H9 (cell line): Measurements from ENCODE around the gene FBXL7. TPM values are rescaled to one million over a fixed set of nuclear protein-coding genes. Genes with fewer than 3 reads are reported as not detected.

Experiments
- DNase-seq: peaks from one replicate; pipeline ENCODE4 v3.0.0-alpha.2; 2017
- H2AFZ ChIP-seq: one replicate; pipeline ENCODE4 v1.6.1; 2013; ENCODE audit warnings: mild to moderate bottlenecking, low read length, control low read depth, moderate library complexity
- H2AK5ac ChIP-seq: 2 replicates; pipeline ENCODE4 v1.6.1; 2013; ENCODE audit warnings: low read length, control low read depth, mixed read lengths; ENCODE audit not compliant: insufficient read length
- H2BK120ac ChIP-seq: one replicate; pipeline ENCODE4 v1.6.1; 2013; ENCODE audit warnings: low read depth, mild to moderate bottlenecking, low read length, control low read depth, inconsistent platforms; ENCODE audit not compliant: poor library complexity, severe bottlenecking
- H2BK12ac ChIP-seq: 2 replicates; pipeline ENCODE4 v1.6.1; 2013; ENCODE audit warnings: low read length, control low read depth, mixed read lengths, low read depth; ENCODE audit not compliant: insufficient read length
- H2BK15ac ChIP-seq: 2 replicates; pipeline ENCODE4 v1.6.1; 2013; ENCODE audit warnings: low read depth, low read length, control low read depth
- H2BK20ac ChIP-seq: one replicate; pipeline ENCODE4 v1.6.1; 2013; ENCODE audit warnings: low read depth, mild to moderate bottlenecking, low read length, control low read depth, inconsistent platforms; ENCODE audit not compliant: poor library complexity, severe bottlenecking
- H2BK5ac ChIP-seq: 2 replicates; pipeline ENCODE4 v1.6.1; 2013; ENCODE audit warnings: low read length, control low read depth, mixed read lengths; ENCODE audit not compliant: insufficient read length
- H3K14ac ChIP-seq: 2 replicates; pipeline ENCODE4 v1.6.1; 2013; ENCODE audit warnings: low read length, control low read depth; ENCODE audit not compliant: insufficient read depth
- H3K18ac ChIP-seq: 2 replicates; pipeline ENCODE4 v1.6.1; 2013; ENCODE audit warnings: low read depth, mild to moderate bottlenecking, mixed read lengths, low read length, control low read depth; ENCODE audit not compliant: insufficient read length
- H3K23ac ChIP-seq: 2 replicates; pipeline ENCODE4 v1.6.1; 2013; ENCODE audit warnings: low read length, control low read depth, mixed read lengths, low read depth; ENCODE audit not compliant: insufficient read length
- H3K23me2 ChIP-seq: 2 replicates; pipeline ENCODE4 v1.6.1; 2013; ENCODE audit warnings: low read depth, mild to moderate bottlenecking, mixed read lengths, low read length, control low read depth; ENCODE audit not compliant: insufficient read length, poor library complexity, severe bottlenecking
- H3K27ac ChIP-seq: 2 replicates; pipeline ENCODE4 v1.5.1; 2013; ENCODE audit warnings: low read length, control low read depth, mixed read lengths, low read depth; ENCODE audit not compliant: insufficient read length
- H3K27me3 ChIP-seq: 2 replicates; pipeline ENCODE4 v1.6.1; 2013; ENCODE audit warnings: low read length, control low read depth, inconsistent platforms; ENCODE audit not compliant: insufficient read depth
- H3K4ac ChIP-seq: 2 replicates; pipeline ENCODE4 v1.6.1; 2013; ENCODE audit warnings: low read depth, mild to moderate bottlenecking, control low read depth, inconsistent platforms, low read length, moderate library complexity
- H3K4me1 ChIP-seq: 2 replicates; pipeline ENCODE4 v1.6.1; 2013; ENCODE audit warnings: low read length, control low read depth, inconsistent platforms; ENCODE audit not compliant: insufficient read depth
- H3K4me2 ChIP-seq: 2 replicates; pipeline ENCODE4 v1.6.1; 2013; ENCODE audit warnings: low read length, control low read depth, mixed read lengths; ENCODE audit not compliant: insufficient read length, insufficient read depth
- H3K56ac ChIP-seq: 2 replicates; pipeline ENCODE4 v1.6.1; 2013; ENCODE audit warnings: low read depth, mild to moderate bottlenecking, mixed read lengths, low read length, control low read depth; ENCODE audit not compliant: insufficient read length
- H3K79me1 ChIP-seq: 2 replicates; pipeline ENCODE4 v1.6.1; 2013; ENCODE audit warnings: low read depth, mild to moderate bottlenecking, moderate library complexity, low read length, control low read depth, inconsistent platforms; ENCODE audit not compliant: insufficient read depth, poor library complexity, severe bottlenecking
- H3K79me2 ChIP-seq: 2 replicates; pipeline ENCODE4 v1.6.1; 2013; ENCODE audit warnings: low read length, control low read depth, inconsistent platforms; ENCODE audit not compliant: insufficient read depth
- H3K9ac ChIP-seq: 2 replicates; pipeline ENCODE4 v1.6.1; 2013; ENCODE audit warnings: low read length, control low read depth, mixed read lengths; ENCODE audit not compliant: insufficient read length; ENCODE audit errors: extremely low read depth
- H3K9me3 ChIP-seq: one replicate; pipeline ENCODE4 v1.6.1; 2013; ENCODE audit warnings: low read depth, low read length, inconsistent platforms; ENCODE audit not compliant: control insufficient read depth
- H3T11ph ChIP-seq: one replicate; pipeline ENCODE4 v1.6.1; 2013; ENCODE audit warnings: mild to moderate bottlenecking, low read length, control low read depth, inconsistent platforms
- H4K20me1 ChIP-seq: one replicate; pipeline ENCODE4 v1.6.1; 2013; ENCODE audit not compliant: control insufficient read depth, insufficient read length, insufficient read depth
- H4K5ac ChIP-seq: 2 replicates; pipeline ENCODE4 v1.6.1; 2013; ENCODE audit warnings: low read depth, mild to moderate bottlenecking, mixed read lengths, low read length, control low read depth; ENCODE audit not compliant: insufficient read length
- H4K8ac ChIP-seq: replicated peaks from 2 replicates; pipeline ENCODE4 v1.6.1; 2013; ENCODE audit warnings: low read length, control low read depth, mixed read lengths, low read depth; ENCODE audit not compliant: insufficient read length
- H4K91ac ChIP-seq: 2 replicates; pipeline ENCODE4 v1.6.1; 2013; ENCODE audit warnings: low read depth, mild to moderate bottlenecking, moderate library complexity, mixed read lengths, low read length, control low read depth; ENCODE audit not compliant: insufficient read length
- H3K27ac Mint-ChIP-seq, 3 experiments: 2 replicates in 2 of 3; 3 replicates in 1 of 3; pipeline ENCODE4 v1.8.0; 2020 to 2021; ENCODE audit warnings: mixed read lengths in 3 of 3, mild to moderate bottlenecking in 1 of 3, moderate library complexity in 1 of 3
- H3K27me3 Mint-ChIP-seq: 2 replicates; pipeline ENCODE4 v1.8.0; 2021; ENCODE audit warnings: low read depth, mild to moderate bottlenecking, moderate library complexity, mixed read lengths
- H3K36me3 Mint-ChIP-seq, 3 experiments: 2 replicates in 2 of 3; 3 replicates in 1 of 3; pipeline ENCODE4 v1.8.0; 2020 to 2021; ENCODE audit warnings: low read depth in 3 of 3, mixed read lengths in 3 of 3; ENCODE audit not compliant: insufficient read depth in 1 of 3
- H3K4me1 Mint-ChIP-seq, 2 experiments: 2 replicates each; pipeline ENCODE4 v1.8.0; 2020; ENCODE audit warnings: mixed read lengths in 2 of 2
- H3K4me3 Mint-ChIP-seq, 2 experiments: 2 replicates in 1 of 2; 3 replicates in 1 of 2; pipeline ENCODE4 v1.8.0; 2020 to 2021; ENCODE audit warnings: mild to moderate bottlenecking in 2 of 2, mixed read lengths in 2 of 2, moderate library complexity in 1 of 2
- H3K9me3 Mint-ChIP-seq, 2 experiments: 2 replicates in 1 of 2; 3 replicates in 1 of 2; pipeline ENCODE4 v1.8.0; 2020; ENCODE audit warnings: mild to moderate bottlenecking in 2 of 2, mixed read lengths in 2 of 2, moderate library complexity in 1 of 2
- CTCF ChIP-seq: fragments of 200-600 bp; sonication (generic); conservative IDR thresholded peaks from 3 replicates; pipeline ENCODE4 v1.8.0; 2021; ENCODE audit warnings: antibody characterized with exemption, mild to moderate bottlenecking
- WGBS: extraction: QIAGEN DNeasy Blood & Tissue Kit; methylation state at CpG from one replicate; pipeline ENCODE4 v1.1.7; 2013; ENCODE audit warnings: missing lambda C conversion rate, low lambda C conversion rate, mixed read lengths; ENCODE audit not compliant: insufficient read length; ENCODE audit errors: extremely low coverage; 5-methylcytosine and 5-hydroxymethylcytosine counted together
- total RNA-seq: library from RNA; stranded (reverse); gene quantifications from 2 replicates; pipeline ENCODE4 v1.2.1, GENCODE V29; 2021

The FBXL7 gene
- total RNA-seq, 1 experiment from 2014 or later: 14.6 TPM

- Mint-ChIP-seq H3K27ac (no peak overlapping the region), H3K9me3 (peaks cover 8 to 9% of the 10 kb centered on the region in 2 experiments), H3K4me1 (peaks cover 3 to 6% of the 10 kb centered on the region in 2 experiments; a peak in 3 of 4 replicates), H3K36me3 (peaks cover 2 to 6% (median 5%) of the 10 kb centered on the region in 3 experiments; a peak in 4 of 7 replicates), H3K4me3 (no peak overlapping the region), H3K27me3 (no peaks in the 10 kb centered on the region)
- Histone ChIP-seq H2AFZ (no peak overlapping the region), H3K4me1 (no peaks in the 10 kb centered on the region), H3K18ac (no peak overlapping the region), H4K8ac (no peak overlapping the region), H2BK20ac (no peak overlapping the region), H2BK120ac (no peak overlapping the region), H3K9ac (no peak overlapping the region), H3K14ac (no peak overlapping the region), H3K4ac (no peak overlapping the region), H3K56ac (no peak overlapping the region), H2BK12ac (no peak overlapping the region), H2AK5ac (no peak overlapping the region), H3K27ac (no peak overlapping the region), H3T11ph (no peak overlapping the region), H3K27me3 (no peaks in the 10 kb centered on the region), H3K79me1 (no peaks in the 10 kb centered on the region), H4K20me1 (no peaks in the 10 kb centered on the region), H3K9me3 (no peaks in the 10 kb centered on the region), H2BK15ac (no peak overlapping the region), H2BK5ac (no peak overlapping the region), H3K23ac (no peak overlapping the region), H3K23me2 (no peaks in the 10 kb centered on the region), H4K91ac (no peak overlapping the region), H3K79me2 (no peaks in the 10 kb centered on the region), H4K5ac (no peak overlapping the region), H3K4me2 (no peak overlapping the region)
- DNase-seq: no peak
- no peak for TF ChIP-seq CTCF
- WGBS: no CpG with 5 or more reads among the region's 3 CpGs
Observed at GRCh38 chr5:15852217-15852616, 352.2 kb downstream of the FBXL7 start.
